ENCODE measurements around the gene CPNE4. TPM values are rescaled to one million over a fixed set of nuclear protein-coding genes. Genes with fewer than 3 reads are reported as not detected.

Gene CPNE4
- total RNA-seq, 4 donors from 2014 or later = 0.17 to 0.52 TPM; not detected in 2

DNA sequence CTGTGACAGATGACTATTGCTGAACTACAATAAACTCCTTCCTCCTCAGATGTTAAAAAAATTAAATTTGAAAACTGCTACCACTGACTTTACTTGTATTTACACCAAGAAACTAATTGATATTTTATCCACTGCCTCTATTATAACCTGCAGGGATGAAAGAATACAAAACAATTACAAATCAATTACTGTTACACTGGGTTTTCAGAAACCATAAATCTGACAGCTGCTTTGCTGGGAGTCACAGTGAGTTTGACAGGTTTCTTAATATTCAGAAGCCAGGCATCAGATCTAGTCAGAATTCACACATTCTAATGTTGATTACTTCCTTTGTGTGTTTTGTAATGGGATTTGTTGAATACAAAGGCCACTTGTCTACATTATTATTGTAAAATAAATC, 279.4 kb downstream of the CPNE4 start:
- no peaks in the 10 kb centered on the region for H3K27me3 ChIP-seq
- TF ChIP-seq, protein P1, sequence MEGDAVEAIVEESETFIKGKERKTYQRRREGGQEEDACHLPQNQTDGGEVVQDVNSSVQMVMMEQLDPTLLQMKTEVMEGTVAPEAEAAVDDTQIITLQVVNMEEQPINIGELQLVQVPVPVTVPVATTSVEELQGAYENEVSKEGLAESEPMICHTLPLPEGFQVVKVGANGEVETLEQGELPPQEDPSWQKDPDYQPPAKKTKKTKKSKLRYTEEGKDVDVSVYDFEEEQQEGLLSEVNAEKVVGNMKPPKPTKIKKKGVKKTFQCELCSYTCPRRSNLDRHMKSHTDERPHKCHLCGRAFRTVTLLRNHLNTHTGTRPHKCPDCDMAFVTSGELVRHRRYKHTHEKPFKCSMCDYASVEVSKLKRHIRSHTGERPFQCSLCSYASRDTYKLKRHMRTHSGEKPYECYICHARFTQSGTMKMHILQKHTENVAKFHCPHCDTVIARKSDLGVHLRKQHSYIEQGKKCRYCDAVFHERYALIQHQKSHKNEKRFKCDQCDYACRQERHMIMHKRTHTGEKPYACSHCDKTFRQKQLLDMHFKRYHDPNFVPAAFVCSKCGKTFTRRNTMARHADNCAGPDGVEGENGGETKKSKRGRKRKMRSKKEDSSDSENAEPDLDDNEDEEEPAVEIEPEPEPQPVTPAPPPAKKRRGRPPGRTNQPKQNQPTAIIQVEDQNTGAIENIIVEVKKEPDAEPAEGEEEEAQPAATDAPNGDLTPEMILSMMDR (IDR thresholded peaks at IDR 0.05) = no peak
- no peak for TF ChIP-seq EP300 (IDR thresholded peaks at IDR 0.05)
- no peak for TF ChIP-seq POLR2A (IDR thresholded peaks at IDR 0.05; ENCODE audit: low read depth)
- TF ChIP-seq POLR2AphosphoS5 (IDR thresholded peaks at IDR 0.05) = no peak
- H3K9me3 ChIP-seq = no peaks in the 10 kb centered on the region
- H3K27ac ChIP-seq (replicated peaks in 1 of 4) = no peak overlapping the region
- intact Hi-C loops (cut with DNase I) = no loop called here
- no peak overlapping the region for H3K4me3 ChIP-seq
- H3K36me3 ChIP-seq = no peaks in the 10 kb centered on the region
- DNase-seq (ENCODE audit: extremely low spot score) = no peak
- no peaks in the 10 kb centered on the region for H3K4me1 ChIP-seq

DNA sequence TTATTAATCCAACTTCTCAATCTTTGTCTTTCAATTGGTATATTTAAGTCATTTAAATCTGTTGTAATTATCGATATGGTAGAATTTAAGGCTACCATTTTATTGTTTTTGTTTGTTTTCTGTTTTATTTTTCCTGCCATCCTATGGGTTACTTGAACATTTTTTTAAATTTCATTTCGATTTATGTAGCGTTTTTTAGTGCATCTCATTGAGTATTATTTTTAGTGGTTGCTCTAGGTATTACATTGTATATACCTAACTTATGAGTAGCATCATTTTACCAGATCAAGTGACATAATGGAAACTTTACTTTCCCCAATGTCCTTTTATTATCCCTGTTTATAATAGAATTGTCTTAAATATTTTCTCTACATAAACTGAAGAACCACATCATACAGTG, 284.6 kb downstream of the CPNE4 start:
- no peak overlapping the region for H3K4me3 ChIP-seq
- TF ChIP-seq POLR2A (IDR thresholded peaks at IDR 0.05; ENCODE audit: low read depth) (no peak), POLR2AphosphoS5 (IDR thresholded peaks at IDR 0.05) (no peak), EP300 (IDR thresholded peaks at IDR 0.05) (no peak)
- TF ChIP-seq, protein P1 (IDR thresholded peaks at IDR 0.05) = no peak
- 90% methylated on average over 3 of the region's 3 CpGs for WGBS
- no peak for DNase-seq (ENCODE audit: extremely low spot score)
- intact Hi-C loops (cut with DNase I) = no loop called here
- H3K27me3 ChIP-seq = no peaks in the 10 kb centered on the region
- H3K36me3 ChIP-seq = no peaks in the 10 kb centered on the region
- no peaks in the 10 kb centered on the region for H3K4me1 ChIP-seq
- H3K9me3 ChIP-seq = no peaks in the 10 kb centered on the region
- H3K27ac ChIP-seq (replicated peaks in 1 of 4) = no peak overlapping the region

DNA sequence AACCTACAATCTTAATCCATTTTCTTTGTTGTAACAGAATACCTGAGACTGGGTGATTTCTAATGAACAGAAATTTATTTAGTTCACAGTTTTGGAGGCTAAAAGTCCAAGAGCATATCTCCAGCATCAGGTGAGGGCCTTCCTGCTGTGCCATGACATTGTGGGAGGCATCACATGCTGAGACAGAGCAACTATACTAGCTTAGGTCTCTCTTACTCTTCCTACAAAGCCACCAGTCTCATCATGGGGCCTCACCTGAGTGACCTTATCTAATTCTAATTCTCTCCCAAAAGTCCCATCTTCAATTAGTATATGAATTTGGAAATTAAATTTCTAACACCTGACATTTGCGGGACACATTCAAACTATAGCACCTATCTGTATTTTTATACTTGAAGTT, 285.0 kb downstream of the CPNE4 start:
- Histone ChIP-seq H3K4me1 (no peaks in the 10 kb centered on the region), H3K27me3 (no peaks in the 10 kb centered on the region), H3K4me3 (no peak overlapping the region), H3K9me3 (no peaks in the 10 kb centered on the region), H3K27ac (replicated peaks in 1 of 4) (no peak overlapping the region), H3K36me3 (no peaks in the 10 kb centered on the region)
- intact Hi-C loops (cut with DNase I) = no loop called here
- TF ChIP-seq EP300 (IDR thresholded peaks at IDR 0.05) = no peak
- no peak for TF ChIP-seq POLR2AphosphoS5 (IDR thresholded peaks at IDR 0.05)
- TF ChIP-seq POLR2A (IDR thresholded peaks at IDR 0.05; ENCODE audit: low read depth) = no peak
- TF ChIP-seq, protein P1 (IDR thresholded peaks at IDR 0.05) = no peak
- 95% methylated on average over 1 of the region's 1 CpG for WGBS
- DNase-seq (ENCODE audit: extremely low spot score) = no peak

DNA sequence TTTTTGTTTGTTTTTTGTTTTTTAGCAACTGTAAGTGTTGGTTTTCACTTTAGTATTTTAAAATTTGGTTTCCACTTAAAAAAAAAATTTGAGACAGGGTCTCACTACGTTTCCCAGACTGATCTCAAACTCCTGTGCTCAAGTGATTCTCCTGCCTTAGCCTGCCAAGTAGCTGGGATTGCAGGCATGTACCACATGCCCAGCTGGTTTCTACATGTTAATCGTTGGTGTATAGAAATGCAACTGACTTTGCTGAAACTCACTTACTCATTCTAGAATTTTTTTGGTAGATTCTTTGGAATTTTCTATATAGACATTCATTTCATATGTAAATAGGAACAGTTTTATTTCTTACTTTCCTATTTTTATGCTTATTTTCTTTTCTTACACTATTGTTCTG, 287.3 kb downstream of the CPNE4 start:
- H3K9me3 ChIP-seq = no peaks in the 10 kb centered on the region
- TF ChIP-seq POLR2A (IDR thresholded peaks at IDR 0.05; ENCODE audit: low read depth) (no peak), POLR2AphosphoS5 (IDR thresholded peaks at IDR 0.05) (no peak), EP300 (IDR thresholded peaks at IDR 0.05) (no peak)
- TF ChIP-seq, protein P1 (IDR thresholded peaks at IDR 0.05) = no peak
- DNase-seq (ENCODE audit: extremely low spot score) = no peak
- H3K4me3 ChIP-seq = no peak overlapping the region
- no peak overlapping the region for H3K27ac ChIP-seq (replicated peaks in 1 of 4)
- H3K4me1 ChIP-seq = no peaks in the 10 kb centered on the region
- intact Hi-C loops (cut with DNase I) = no loop called here
- H3K36me3 ChIP-seq = no peaks in the 10 kb centered on the region
- no peaks in the 10 kb centered on the region for H3K27me3 ChIP-seq
- 55% methylated on average over 2 of the region's 2 CpGs for WGBS

DNA sequence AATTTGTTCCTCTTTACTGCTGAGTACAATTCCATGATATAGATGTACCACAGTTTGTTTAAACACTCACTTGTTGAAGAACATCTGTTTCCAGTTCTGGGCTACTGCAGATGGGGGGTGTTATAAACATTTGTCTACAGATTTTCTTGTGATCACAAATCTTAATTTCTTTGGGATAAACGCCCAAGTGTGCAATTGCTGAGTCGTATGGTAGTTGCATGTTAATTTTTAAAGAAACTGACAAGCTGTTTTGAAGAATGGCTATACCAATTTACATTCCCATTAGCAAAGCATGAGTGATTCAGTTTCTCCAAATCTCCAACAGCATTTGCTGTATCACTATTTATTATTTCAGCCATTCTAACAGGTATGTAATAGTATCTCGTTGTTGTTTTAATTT, 290.0 kb downstream of the CPNE4 start:
- no peak for TF ChIP-seq POLR2A (IDR thresholded peaks at IDR 0.05; ENCODE audit: low read depth)
- TF ChIP-seq EP300 (IDR thresholded peaks at IDR 0.05) = no peak
- TF ChIP-seq POLR2AphosphoS5 (IDR thresholded peaks at IDR 0.05) = no peak
- TF ChIP-seq, protein P1 (IDR thresholded peaks at IDR 0.05) = no peak
- H3K9me3 ChIP-seq = no peaks in the 10 kb centered on the region
- intact Hi-C loops (cut with DNase I) = no loop called here
- DNase-seq (ENCODE audit: extremely low spot score) = no peak
- WGBS = 51% methylated on average over 3 of the region's 3 CpGs
- H3K27ac ChIP-seq (replicated peaks in 1 of 4) = no peak overlapping the region
- H3K4me1 ChIP-seq = no peaks in the 10 kb centered on the region
- no peaks in the 10 kb centered on the region for H3K27me3 ChIP-seq
- H3K36me3 ChIP-seq = no peaks in the 10 kb centered on the region
- H3K4me3 ChIP-seq = no peak overlapping the region
